SK-N-SH (cell line): ENCODE measurements around the gene PDE4DIP.
"Not testable (repeated sequence)": the region's sequence is repeated elsewhere in the genome, so short reads cannot be mapped to it uniquely, and the experiment has no call there.

ENCODE experiments used
- CTCF ChIP-seq: fragments of 200-600 bp; sonication (generic); IDR thresholded peaks from 2 replicates; pipeline ENCODE4 v1.6.1; 2017; ENCODE audit warnings: antibody characterized with exemption, mild to moderate bottlenecking, moderate library complexity
- EP300 ChIP-seq, 2 experiments: IDR thresholded peaks; 2 replicates each; pipeline versions ENCODE4 v1.4.0 to v1.6.1; 2012; ENCODE audit warnings: borderline replicate concordance in 1 of 2, low read depth in 1 of 2, low read length in 1 of 2
- PBX3 ChIP-seq: IDR thresholded peaks from 2 replicates; pipeline ENCODE4; 2012
- RXRA ChIP-seq: IDR thresholded peaks from 2 replicates; pipeline ENCODE4 v1.4.0; 2012; ENCODE audit warnings: low read depth, mild to moderate bottlenecking, borderline replicate concordance
- SIN3A ChIP-seq: IDR thresholded peaks from 2 replicates; pipeline ENCODE4 v1.6.1; 2012; ENCODE audit warnings: low read depth, mild to moderate bottlenecking, low read length, moderate library complexity, borderline replicate concordance
- SMC3 ChIP-seq: IDR thresholded peaks from 2 replicates; pipeline ENCODE4 v1.6.1; 2012; ENCODE audit warnings: low read depth, low read length, improper control_type of control experiment
- USF2 ChIP-seq: fragments of 150-350 bp; IDR thresholded peaks from 2 replicates; pipeline ENCODE4 v1.6.1; 2017; ENCODE audit warnings: antibody characterized with exemption, low read length, low read depth, borderline replicate concordance

GRCh38 chr1:148853363-148853762, 9.1 kb downstream of the PDE4DIP start:
- TF ChIP-seq SMC3; RXRA; PBX3; CTCF; SIN3A; EP300 (IDR thresholded peaks at IDR 0.05; ENCODE audit: borderline replicate concordance in 1 of 2, low read depth in 1 of 2, low read length in 1 of 2); USF2: not testable (repeated sequence)
